Measurements from ENCODE around the gene ENOX1.

DNA sequence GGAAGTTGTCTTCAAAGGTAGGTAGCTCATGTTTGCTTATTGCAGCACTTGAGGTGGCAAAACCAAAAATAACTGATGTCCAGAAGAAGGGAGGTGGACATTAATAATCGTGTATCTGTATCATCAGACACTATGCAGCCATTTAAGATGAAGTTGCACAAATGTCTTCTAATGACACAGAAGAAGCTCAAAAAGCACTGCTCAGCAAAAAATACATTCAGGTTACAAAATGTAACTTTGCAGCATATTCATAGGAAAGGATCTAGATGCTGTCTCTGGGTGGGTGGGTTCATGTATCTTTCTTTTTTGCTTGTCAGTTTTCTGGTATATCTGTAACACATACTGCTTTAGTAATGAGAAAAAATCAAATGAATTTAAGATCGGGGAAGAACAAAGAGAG, 515.6 kb downstream of the ENOX1 start:
- no peak for TF ChIP-seq EZH2 (IDR thresholded peaks at IDR 0.05; ENCODE audit: low read depth, low read length, severe bottlenecking)
- no peak for TF ChIP-seq SIN3A (conservative IDR thresholded peaks at IDR 0.05 in 1 of 2, IDR thresholded peaks at IDR 0.05 in 1 of 2; ENCODE audit: low read depth in 1 of 2, low read length in 2 of 2)
- no peak for TF ChIP-seq CEBPB (IDR thresholded peaks at IDR 0.05; ENCODE audit: low read depth, low read length)
- TF ChIP-seq ATF2 (IDR thresholded peaks at IDR 0.05; ENCODE audit: low read length): no peak

Data from H1 (cell line).